Stimulated activated naive CD8-positive, alpha-beta T cell treated with anti-CD3 and anti-CD28 coated beads, Interleukin-15, Interleukin-2, amounts not matched to agents 100 U/mL and 50 U/mL, for 24 hours (primary cell): ENCODE results near the gene SCNN1A.

ENCODE experiments used
- ATAC-seq: fragments of 150-1000 bp; cut with Tn5 transposase; one replicate; pipeline ENCODE4 v1.10.0; 2021
- DNase-seq: peaks from one replicate; pipeline ENCODE4 v3.0.0; 2021

The SCNN1A gene

GRCh38 chr12:6317693-6318439 lies 57.5 kb downstream of the SCNN1A start:
- DNase-seq, result no peak
- ATAC-seq, result no peak

DNA sequence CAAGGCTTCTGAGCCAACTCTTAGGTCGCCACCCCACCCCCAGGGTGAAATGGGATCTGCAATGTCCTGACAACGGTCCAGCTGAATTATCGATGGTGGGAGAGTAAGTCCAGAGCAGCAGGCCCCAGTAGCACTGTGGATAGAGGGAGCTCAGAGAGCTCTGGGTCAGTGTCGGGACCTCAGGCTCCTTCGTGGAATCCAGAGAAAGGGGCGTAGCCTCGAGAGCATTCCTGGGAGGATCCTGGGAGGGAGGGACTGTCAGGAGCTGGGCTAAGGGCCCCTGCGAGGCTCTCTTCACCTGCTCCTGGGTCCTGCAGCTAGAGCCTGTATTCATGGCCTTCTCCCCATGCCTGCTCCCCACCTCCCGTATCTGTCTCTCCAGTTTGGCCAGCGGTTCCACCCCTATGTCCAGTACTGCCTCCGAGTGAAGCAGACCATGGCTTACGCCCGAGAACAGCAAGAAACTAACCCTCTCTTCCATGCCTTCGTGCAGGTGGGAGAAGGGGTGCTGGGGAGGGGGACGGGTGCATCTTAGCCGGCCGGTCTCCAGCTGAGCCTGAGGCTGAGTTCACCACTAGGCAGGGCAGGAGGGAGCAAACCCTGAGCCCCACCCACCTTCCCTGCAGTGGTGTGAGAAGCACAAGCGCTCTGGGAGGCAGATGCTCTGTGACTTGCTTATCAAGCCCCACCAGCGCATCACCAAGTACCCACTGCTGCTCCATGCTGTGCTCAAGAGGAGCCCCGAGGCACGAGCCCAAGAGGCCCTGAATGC lies 58.3 kb downstream of the SCNN1A start:
- DNase-seq, result no peak
- ATAC-seq, result no peak

DNA sequence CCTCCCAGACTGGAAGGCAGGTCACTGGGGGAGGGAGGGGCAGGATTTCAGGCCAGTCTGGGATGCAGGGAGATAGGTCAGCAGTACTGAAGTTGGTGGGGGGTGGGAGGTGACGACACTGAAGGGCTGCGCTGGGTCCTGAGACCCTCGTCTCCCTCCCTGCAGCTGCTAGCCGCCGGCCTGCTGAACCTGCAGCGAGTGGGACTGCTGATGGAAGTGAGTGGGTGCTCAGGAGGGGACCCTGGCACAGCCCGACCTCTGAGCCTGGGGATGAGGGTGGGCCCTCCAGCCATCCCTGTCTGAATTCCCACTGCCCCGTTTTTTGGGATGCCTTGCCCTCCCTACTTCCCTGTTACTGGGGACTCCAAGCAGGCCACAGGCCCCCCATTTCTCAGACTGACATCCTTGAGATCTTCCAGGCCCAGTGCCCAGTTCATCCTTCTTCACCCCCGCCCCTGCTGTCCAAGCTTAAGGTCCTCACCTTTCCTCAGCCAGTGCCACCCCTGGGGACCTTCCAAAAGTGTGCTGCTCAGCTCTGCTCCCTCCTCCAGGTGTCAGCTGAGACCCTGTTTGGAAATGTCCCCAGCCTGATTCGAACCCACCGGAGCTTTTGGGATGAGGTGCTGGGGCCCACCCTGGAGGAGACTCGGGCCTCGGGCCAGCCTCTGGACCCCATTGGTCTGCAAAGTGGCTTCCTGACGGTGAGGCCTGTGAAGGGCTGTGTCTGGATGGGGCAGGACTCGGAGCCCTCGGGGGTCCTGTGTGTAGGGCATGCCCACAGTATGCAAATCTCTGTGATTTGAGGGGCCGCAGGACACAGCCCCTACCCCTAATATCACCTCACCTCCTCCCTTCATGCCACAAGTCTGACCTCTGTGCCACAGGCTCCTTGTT lies 59.4 kb downstream of the SCNN1A start:
- DNase-seq (no peak), ATAC-seq (no peak)

- DNase-seq, result no peak
- ATAC-seq, result no peak
Observed at GRCh38 chr12:6315184-6315583, 60.2 kb downstream of the SCNN1A start.

GRCh38 chr12:6314776-6315175 lies 60.6 kb downstream of the SCNN1A start:
- no peak for DNase-seq
- no peak for ATAC-seq

- no peak for DNase-seq
- no peak for ATAC-seq
Observed at GRCh38 chr12:6313326-6313940, 61.9 kb downstream of the SCNN1A start.

- DNase-seq (no peak), ATAC-seq (peak; percentile 53)
Observed at GRCh38 chr12:6312529-6313325, 62.6 kb downstream of the SCNN1A start.

DNA sequence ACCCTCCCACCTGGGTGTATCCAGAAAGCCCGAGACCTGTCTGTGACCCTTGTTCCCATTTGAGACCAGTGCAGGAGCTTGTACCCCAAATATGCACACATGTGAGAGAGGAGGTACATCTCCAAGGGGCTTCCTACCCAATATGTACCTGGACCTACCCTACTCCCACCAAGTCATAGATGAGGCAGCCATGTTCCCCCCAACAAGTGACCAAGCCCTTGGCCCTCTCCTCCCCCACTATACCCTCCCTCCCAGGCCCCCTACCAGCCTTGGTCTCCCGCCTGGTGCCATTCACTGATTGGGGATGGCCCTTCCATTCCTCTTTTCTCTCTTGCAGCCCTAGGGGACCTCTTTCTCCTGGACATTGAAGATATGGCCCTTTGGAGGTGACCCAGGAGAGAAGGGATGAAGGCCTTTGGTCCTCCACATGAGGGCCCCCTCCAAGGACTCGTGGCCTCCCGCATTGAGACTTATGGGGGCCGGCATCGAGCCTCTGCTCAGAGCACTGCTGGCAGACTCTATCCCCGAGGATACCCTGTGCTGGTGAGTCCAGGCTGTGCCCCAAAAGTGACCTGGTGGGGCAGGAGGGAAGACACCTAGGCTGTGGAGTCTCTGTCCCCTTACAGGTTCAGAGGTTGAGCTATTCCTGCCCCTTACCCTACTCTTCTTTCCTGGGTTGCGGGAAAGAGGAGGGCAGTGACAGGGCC lies 63.4 kb downstream of the SCNN1A start:
- ATAC-seq, result no peak
- no peak for DNase-seq

- no peak for DNase-seq
- ATAC-seq, result no peak
Observed at GRCh38 chr12:6310771-6311610, 64.4 kb downstream of the SCNN1A start.

DNA sequence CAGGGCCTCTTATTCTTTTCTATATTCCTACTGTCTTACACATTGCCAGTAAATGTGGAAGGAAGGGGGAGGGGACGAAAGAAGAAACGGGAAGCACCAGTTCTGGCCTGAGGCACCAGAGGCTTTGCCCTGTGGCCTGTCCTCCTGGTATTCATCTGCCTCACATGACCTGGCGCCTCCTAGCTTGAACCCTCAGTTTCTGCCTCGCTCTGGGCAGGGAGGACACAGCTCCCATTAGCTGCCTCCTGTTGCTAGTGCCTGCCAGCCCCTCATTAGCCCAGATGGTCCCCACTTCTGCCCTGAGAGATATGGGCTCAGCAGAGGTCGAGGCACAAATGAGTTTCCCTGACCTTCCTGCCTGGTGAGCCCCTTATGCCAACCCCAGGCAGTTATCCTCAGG lies 67.8 kb downstream of the SCNN1A start:
- ATAC-seq (no peak), DNase-seq (no peak)

DNA sequence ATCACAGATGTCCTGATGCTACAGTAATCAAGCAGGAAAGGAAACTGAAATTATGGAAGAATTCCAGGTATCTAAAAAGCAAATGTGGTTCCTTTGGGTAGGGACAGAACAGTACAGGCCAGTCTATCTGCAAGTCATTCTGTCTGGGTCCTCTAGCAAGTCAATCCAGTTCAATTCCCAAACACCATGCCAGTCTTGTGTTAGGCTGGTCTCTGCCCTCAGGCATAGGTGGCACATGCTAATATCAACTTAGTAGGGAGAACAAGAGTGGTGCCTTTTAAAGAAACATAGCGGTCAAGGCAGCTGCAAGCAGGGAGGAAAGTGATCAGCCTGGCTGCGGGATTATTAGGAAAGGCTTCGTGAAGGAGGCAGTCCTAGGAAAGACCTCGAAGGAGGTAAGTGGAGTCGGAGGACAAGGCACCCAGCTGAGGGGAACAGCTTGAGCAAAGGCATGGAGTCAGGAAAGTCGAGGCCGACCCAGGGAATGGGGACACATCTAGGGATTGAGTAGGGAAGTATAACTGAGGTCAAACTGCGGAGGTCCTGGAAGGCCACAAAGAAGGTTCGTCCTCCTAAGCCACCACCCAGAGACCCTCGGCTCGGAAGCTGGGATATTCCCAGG lies 68.7 kb downstream of the SCNN1A start:
- DNase-seq (no peak), ATAC-seq (no peak)

GRCh38 chr12:6306151-6306550 lies 69.2 kb downstream of the SCNN1A start:
- ATAC-seq, result no peak
- no peak for DNase-seq

DNA sequence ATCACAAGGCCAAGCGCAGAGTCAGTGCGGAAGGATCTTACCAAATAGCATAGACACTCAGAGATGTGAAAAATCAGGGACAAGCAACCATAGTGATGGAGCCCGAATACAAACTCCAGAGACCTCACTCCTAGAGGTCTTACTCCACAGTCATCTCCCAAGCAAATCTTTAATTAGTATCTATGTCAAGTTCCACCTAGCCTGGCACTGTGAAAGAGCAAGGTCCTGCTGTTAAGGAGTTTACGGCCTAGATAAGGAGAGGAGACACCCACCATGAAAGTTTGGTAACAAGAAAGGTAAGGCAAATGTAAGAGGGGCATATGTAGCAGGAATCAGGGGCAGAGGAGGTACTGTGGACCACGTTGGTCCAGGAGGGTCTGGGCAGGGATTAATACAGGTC lies 72.3 kb downstream of the SCNN1A start:
- ATAC-seq (no peak), DNase-seq (no peak)

DNA sequence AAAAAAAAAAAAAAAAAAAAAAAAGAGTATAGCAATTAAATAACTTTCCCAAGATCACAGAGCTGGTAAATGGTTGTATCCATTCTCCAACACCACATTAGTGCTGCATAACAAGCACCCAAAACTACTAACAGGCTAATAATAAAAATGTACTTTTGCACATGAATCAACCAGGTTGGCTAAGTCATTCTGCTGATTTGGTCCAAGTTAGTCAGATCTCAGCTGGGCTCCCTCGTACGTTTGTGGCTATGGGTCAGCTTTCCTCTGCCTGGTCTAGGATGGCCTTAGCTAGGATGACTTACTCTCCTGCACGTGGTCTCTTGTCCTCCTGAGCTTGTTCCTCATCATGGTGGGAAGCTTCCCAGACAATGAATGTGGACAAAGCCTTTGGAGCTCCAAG lies 72.7 kb downstream of the SCNN1A start:
- ATAC-seq (no peak), DNase-seq (no peak)

DNA sequence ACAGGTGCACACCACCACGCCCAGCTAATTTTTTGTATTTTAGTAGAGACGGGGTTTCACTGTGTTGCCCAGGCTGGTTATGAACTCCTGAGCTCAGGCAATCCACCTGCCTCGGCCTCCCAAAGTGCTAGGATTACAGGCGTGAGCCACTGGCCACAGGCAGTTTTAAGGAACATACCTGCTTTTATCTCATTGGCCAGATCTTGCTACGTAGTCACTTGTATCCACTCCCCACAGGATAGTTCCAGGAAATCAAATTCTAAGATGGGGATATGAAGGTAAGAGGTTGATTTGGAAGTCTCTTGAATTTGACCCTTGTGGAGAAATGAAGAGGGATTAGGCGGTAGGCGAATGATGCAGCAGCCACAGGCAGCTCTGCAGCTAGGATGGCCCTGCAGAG lies 73.6 kb downstream of the SCNN1A start:
- ATAC-seq, result no peak
- no peak for DNase-seq

GRCh38 chr12:6297170-6297569 lies 78.2 kb downstream of the SCNN1A start:
- ATAC-seq (no peak), DNase-seq (no peak)
